GM10248 (cell line): ENCODE measurements around the gene PGAP6.
"Not testable (repeated sequence)": the region's sequence is repeated elsewhere in the genome, so short reads cannot be mapped to it uniquely, and the experiment has no call there.

Experiments
- CTCF ChIA-PET: fragments of 300-600 bp; sonication (Branson Sonifier 250); formaldehyde crosslinking; extraction: SDS; loops from one replicate; lab custom pipeline; 2021; ENCODE audit warnings: antibody characterized with exemption; lab: Yijun Ruan, JAX
- POLR2A ChIA-PET: fragments of 350-650 bp; sonication (Branson Sonifier 250); formaldehyde crosslinking; extraction: SDS; loops from one replicate; lab custom pipeline; 2020; ENCODE audit warnings: antibody characterized with exemption; lab: Yijun Ruan, JAX
- DNase-seq: peaks from one replicate; pipeline ENCODE4 v3.0.0; 2012; ENCODE audit errors: extremely low spot score
- CTCF ChIP-seq: IDR thresholded peaks from 2 replicates; pipeline ENCODE4 v1.5.1; 2012; ENCODE audit warnings: mild to moderate bottlenecking, low read depth; ENCODE audit errors: extremely low read depth, missing control alignments, control extremely low read depth

PGAP6 gene

GRCh38 chr16:379183-379960 is 2.4 kb downstream of the PGAP6 start:
- ChIA-PET CTCF (interaction anchor here (1.0 kb wide), 1 partner anchor 17 kb away, joined by 4 read pairs; no protein-coding TSS in a partner anchor), POLR2A (no interaction called here)
- no peak for DNase-seq
- no peak for TF ChIP-seq CTCF

GRCh38 chr16:378821-379182 is 3.0 kb downstream of the PGAP6 start:
- no peak for TF ChIP-seq CTCF
- ChIA-PET POLR2A (no interaction called here), CTCF (interaction anchor here (1.0 kb wide), 1 partner anchor 17 kb away, joined by 4 read pairs; no protein-coding TSS in a partner anchor)
- no peak for DNase-seq

GRCh38 chr16:378113-378820 is 3.5 kb downstream of the PGAP6 start:
- DNase-seq, POLR2A ChIA-PET, CTCF ChIA-PET: not testable (repeated sequence)

- DNase-seq, result no peak
- no peak for TF ChIP-seq CTCF
- POLR2A ChIA-PET, result no interaction called here
- CTCF ChIA-PET, result no interaction called here
These were observed 4.3 kb downstream of the PGAP6 start for GRCh38 chr16:377419-377951.

- ChIA-PET POLR2A (no interaction called here), CTCF (no interaction called here)
- no peak for TF ChIP-seq CTCF
- DNase-seq, result no peak
These were observed 4.9 kb downstream of the PGAP6 start for GRCh38 chr16:376817-377418.

- no peak for DNase-seq
- CTCF ChIA-PET, result no interaction called here
- no peak for TF ChIP-seq CTCF
- POLR2A ChIA-PET, result no interaction called here
These were observed 5.6 kb downstream of the PGAP6 start for GRCh38 chr16:375927-376816.
